ENCODE data around the gene EIF4A2.

Gene EIF4A2

GRCh38 chr3:186783731-186784515 is 546 bp downstream of the EIF4A2 start:
- TF ChIP-seq TEAD4 (IDR thresholded peaks at IDR 0.05) (no peak), YY1 (IDR thresholded peaks at IDR 0.05; ENCODE audit: low read depth) (peak; percentile 80), EGR1 (IDR thresholded peaks at IDR 0.05) (no peak; the same call in 1 of the 2 replicates), MAX (IDR thresholded peaks at IDR 0.05) (peak; percentile 57)
- TF ChIP-seq, protein P1, sequence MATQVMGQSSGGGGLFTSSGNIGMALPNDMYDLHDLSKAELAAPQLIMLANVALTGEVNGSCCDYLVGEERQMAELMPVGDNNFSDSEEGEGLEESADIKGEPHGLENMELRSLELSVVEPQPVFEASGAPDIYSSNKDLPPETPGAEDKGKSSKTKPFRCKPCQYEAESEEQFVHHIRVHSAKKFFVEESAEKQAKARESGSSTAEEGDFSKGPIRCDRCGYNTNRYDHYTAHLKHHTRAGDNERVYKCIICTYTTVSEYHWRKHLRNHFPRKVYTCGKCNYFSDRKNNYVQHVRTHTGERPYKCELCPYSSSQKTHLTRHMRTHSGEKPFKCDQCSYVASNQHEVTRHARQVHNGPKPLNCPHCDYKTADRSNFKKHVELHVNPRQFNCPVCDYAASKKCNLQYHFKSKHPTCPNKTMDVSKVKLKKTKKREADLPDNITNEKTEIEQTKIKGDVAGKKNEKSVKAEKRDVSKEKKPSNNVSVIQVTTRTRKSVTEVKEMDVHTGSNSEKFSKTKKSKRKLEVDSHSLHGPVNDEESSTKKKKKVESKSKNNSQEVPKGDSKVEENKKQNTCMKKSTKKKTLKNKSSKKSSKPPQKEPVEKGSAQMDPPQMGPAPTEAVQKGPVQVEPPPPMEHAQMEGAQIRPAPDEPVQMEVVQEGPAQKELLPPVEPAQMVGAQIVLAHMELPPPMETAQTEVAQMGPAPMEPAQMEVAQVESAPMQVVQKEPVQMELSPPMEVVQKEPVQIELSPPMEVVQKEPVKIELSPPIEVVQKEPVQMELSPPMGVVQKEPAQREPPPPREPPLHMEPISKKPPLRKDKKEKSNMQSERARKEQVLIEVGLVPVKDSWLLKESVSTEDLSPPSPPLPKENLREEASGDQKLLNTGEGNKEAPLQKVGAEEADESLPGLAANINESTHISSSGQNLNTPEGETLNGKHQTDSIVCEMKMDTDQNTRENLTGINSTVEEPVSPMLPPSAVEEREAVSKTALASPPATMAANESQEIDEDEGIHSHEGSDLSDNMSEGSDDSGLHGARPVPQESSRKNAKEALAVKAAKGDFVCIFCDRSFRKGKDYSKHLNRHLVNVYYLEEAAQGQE (IDR thresholded peaks at IDR 0.05; ENCODE audit: low read depth): no peak

DNA sequence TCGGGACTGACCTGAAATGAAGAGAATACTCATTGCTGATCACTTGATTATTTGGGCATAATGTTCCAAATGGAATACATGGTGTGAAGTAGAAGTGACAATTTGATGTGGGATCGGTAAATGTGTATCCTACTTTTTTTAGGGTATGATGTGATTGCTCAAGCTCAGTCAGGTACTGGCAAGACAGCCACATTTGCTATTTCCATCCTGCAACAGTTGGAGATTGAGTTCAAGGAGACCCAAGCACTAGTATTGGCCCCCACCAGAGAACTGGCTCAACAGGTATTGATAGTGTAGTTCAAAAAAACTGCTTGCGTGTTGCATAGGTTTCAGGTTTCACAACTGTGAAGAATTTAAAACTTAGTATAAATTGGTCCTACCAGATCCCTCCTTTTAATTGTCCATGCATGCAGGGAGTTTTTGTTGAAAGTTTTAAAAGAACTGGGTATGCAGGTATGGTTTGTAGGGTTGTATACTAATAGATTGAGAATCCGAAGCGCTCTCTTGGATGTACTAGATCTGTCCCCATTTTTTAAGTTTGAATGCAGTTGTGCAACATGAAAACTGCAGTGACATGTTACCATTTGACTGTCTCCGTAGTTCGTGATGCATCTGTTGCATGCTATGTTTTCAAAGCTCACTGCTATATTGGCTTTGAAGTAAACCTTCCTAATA is 1.6 kb downstream of the EIF4A2 start:
- no peak for TF ChIP-seq MAX (IDR thresholded peaks at IDR 0.05)
- TF ChIP-seq, protein P2, sequence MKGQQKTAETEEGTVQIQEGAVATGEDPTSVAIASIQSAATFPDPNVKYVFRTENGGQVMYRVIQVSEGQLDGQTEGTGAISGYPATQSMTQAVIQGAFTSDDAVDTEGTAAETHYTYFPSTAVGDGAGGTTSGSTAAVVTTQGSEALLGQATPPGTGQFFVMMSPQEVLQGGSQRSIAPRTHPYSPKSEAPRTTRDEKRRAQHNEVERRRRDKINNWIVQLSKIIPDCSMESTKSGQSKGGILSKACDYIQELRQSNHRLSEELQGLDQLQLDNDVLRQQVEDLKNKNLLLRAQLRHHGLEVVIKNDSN (IDR thresholded peaks at IDR 0.05): no peak
- no peak for TF ChIP-seq TEAD4 (IDR thresholded peaks at IDR 0.05)
- 0 out of 2 replicates have a peak, but pooled peaks have one; percentile 10 for TF ChIP-seq CEBPB (IDR thresholded peaks at IDR 0.05)
- no peak for TF ChIP-seq EP300 (IDR thresholded peaks at IDR 0.05; ENCODE audit: borderline replicate concordance)
- no peak for TF ChIP-seq ZBTB7A (IDR thresholded peaks at IDR 0.05; ENCODE audit: low read depth)
- TF ChIP-seq FOXM1 (IDR thresholded peaks at IDR 0.05; ENCODE audit: borderline replicate concordance, low read depth): no peak
- TF ChIP-seq, protein P1 (IDR thresholded peaks at IDR 0.05; ENCODE audit: low read depth): no peak
- no peak for TF ChIP-seq EGR1 (IDR thresholded peaks at IDR 0.05)

DNA sequence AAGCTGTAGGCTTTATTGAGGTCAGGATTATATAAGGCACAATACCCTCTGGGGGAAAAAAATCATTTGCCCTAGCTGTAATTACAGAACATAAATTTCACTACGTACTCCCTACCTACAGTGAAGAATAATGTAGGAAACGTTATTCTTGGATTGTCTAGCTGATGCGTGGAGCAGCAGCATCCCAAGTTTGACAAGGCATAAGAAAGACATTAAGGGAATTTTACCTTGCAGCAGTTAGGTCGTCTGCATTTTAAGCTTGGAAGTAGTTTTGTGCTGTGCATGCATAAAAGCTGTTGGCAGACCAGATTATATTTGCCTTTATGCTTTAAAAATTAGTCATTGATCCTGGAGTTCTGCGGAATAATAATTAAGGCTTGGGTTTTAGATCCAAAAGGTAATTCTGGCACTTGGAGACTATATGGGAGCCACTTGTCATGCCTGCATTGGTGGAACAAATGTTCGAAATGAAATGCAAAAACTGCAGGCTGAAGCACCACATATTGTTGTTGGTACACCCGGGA is 2.2 kb downstream of the EIF4A2 start:
- TF ChIP-seq NFIC (IDR thresholded peaks at IDR 0.05) (no peak), EP300 (IDR thresholded peaks at IDR 0.05; ENCODE audit: borderline replicate concordance) (no peak), FOXM1 (IDR thresholded peaks at IDR 0.05; ENCODE audit: borderline replicate concordance, low read depth) (no peak), MAX (IDR thresholded peaks at IDR 0.05) (no peak), ZBTB7A (IDR thresholded peaks at IDR 0.05; ENCODE audit: low read depth) (no peak), CEBPB (IDR thresholded peaks at IDR 0.05) (no peak)
- TF ChIP-seq, protein P2 (IDR thresholded peaks at IDR 0.05): no peak
- TF ChIP-seq, protein P1 (IDR thresholded peaks at IDR 0.05; ENCODE audit: low read depth): no peak

GRCh38 chr3:186786922-186787321 is 3.5 kb downstream of the EIF4A2 start:
- TF ChIP-seq YY1 (IDR thresholded peaks at IDR 0.05; ENCODE audit: low read depth): no peak
- no peak for TF ChIP-seq NFIC (IDR thresholded peaks at IDR 0.05)
- no peak for TF ChIP-seq TEAD4 (IDR thresholded peaks at IDR 0.05)
- no peak for TF ChIP-seq EP300 (IDR thresholded peaks at IDR 0.05; ENCODE audit: borderline replicate concordance)
- TF ChIP-seq TCF12 (IDR thresholded peaks at IDR 0.05; ENCODE audit: low read depth): no peak
- TF ChIP-seq RAD21 (IDR thresholded peaks at IDR 0.05; ENCODE audit: low read depth): no peak
- TF ChIP-seq EGR1 (IDR thresholded peaks at IDR 0.05): no peak
- no peak for TF ChIP-seq CREB1 (IDR thresholded peaks at IDR 0.05; ENCODE audit: low read depth)
- TF ChIP-seq, protein P1 (IDR thresholded peaks at IDR 0.05; ENCODE audit: low read depth): no peak
- TF ChIP-seq TAF1 (IDR thresholded peaks at IDR 0.05; ENCODE audit: low read depth): no peak
- TF ChIP-seq, protein P2 (IDR thresholded peaks at IDR 0.05): no peak
- TF ChIP-seq MAX (IDR thresholded peaks at IDR 0.05): no peak
- no peak for TF ChIP-seq ZBTB7A (IDR thresholded peaks at IDR 0.05; ENCODE audit: low read depth)

Data from Ishikawa (cell line).